Skin of body (tissue), 2 donors: ENCODE measurements around the gene SPECC1L. TPM values are rescaled to one million over a fixed set of nuclear protein-coding genes. Genes with fewer than 3 reads are reported as not detected.

Experiments used
- DNase-seq: peaks from one replicate; lab custom pipeline; 2025; lab: John Stamatoyannopoulos, UW
- total RNA-seq: library from RNA; depleted of rRNA; stranded (reverse); fragments of >200 nt; gene quantifications from one replicate; pipeline ENCODE4 v1.2.3, GENCODE V29; 2014

Gene SPECC1L
- total RNA-seq, 1 donor from 2014 or later: 28.8 TPM

GRCh38 chr22:24413736-24414385, 143.2 kb downstream of the SPECC1L start:
- DNase-seq: no peak

GRCh38 chr22:24414523-24414922, 143.9 kb downstream of the SPECC1L start:
- DNase-seq: no peak

- DNase-seq: no peak
Observed at GRCh38 chr22:24414984-24415945, 144.6 kb downstream of the SPECC1L start.

GRCh38 chr22:24416095-24416494, 145.5 kb downstream of the SPECC1L start:
- DNase-seq: no peak

GRCh38 chr22:24416611-24417010, 146.0 kb downstream of the SPECC1L start:
- DNase-seq: no peak

- no peak for DNase-seq
Observed at GRCh38 chr22:24417200-24417599, 146.6 kb downstream of the SPECC1L start.

GRCh38 chr22:24417901-24418641, 147.4 kb downstream of the SPECC1L start:
- no peak for DNase-seq

GRCh38 chr22:24418786-24419474, 148.3 kb downstream of the SPECC1L start:
- DNase-seq: no peak

- no peak for DNase-seq
Observed at GRCh38 chr22:24419475-24419850, 148.8 kb downstream of the SPECC1L start.

GRCh38 chr22:24420072-24420976, 149.7 kb downstream of the SPECC1L start:
- no peak for DNase-seq

GRCh38 chr22:24420977-24421343, 150.3 kb downstream of the SPECC1L start:
- no peak for DNase-seq

- DNase-seq: no peak
Observed at GRCh38 chr22:24421428-24421931, 150.8 kb downstream of the SPECC1L start.

- no peak for DNase-seq
Observed at GRCh38 chr22:24422102-24422665, 151.6 kb downstream of the SPECC1L start.

- DNase-seq: no peak
Observed at GRCh38 chr22:24423519-24424000, 152.9 kb downstream of the SPECC1L start.

GRCh38 chr22:24424001-24424900, 153.6 kb downstream of the SPECC1L start:
- DNase-seq: no peak

- DNase-seq: no peak
Observed at GRCh38 chr22:24424901-24425775, 154.5 kb downstream of the SPECC1L start.

- no peak for DNase-seq
Observed at GRCh38 chr22:24426436-24426835, 155.8 kb downstream of the SPECC1L start.
